NCI-H460 (cell line): Measurements from ENCODE around the gene BRD7. TPM values are rescaled to one million over a fixed set of nuclear protein-coding genes. Genes with fewer than 3 reads are reported as not detected.

Source experiments
- DNase-seq: peaks from one replicate; pipeline ENCODE4 v3.0.0-alpha.2; 2016; ENCODE audit warnings: low read depth; ENCODE audit errors: extremely low read depth
- total RNA-seq: library from RNA; depleted of rRNA; stranded (reverse); fragments of >200 nt; shearing (Covaris generic); gene quantifications from 2 replicates; pipeline ENCODE4 v1.2.3, GENCODE V29; 2014

BRD7 gene
- total RNA-seq, 1 experiment from 2014 or later: 78.0 TPM

- DNase-seq: no peak
These were observed 21.6 kb upstream of the BRD7 start for GRCh38 chr16:50390371-50390771.

GRCh38 chr16:50389900-50390299, 21.1 kb upstream of the BRD7 start:
- DNase-seq: no peak

GRCh38 chr16:50388496-50388895, 19.7 kb upstream of the BRD7 start:
- DNase-seq: no peak

GRCh38 chr16:50386774-50387173, 18.0 kb upstream of the BRD7 start:
- no peak for DNase-seq

GRCh38 chr16:50386139-50386538, 17.4 kb upstream of the BRD7 start:
- DNase-seq: no peak

GRCh38 chr16:50384500-50385135, 15.8 kb upstream of the BRD7 start:
- no peak for DNase-seq

GRCh38 chr16:50381679-50382440, 13.1 kb upstream of the BRD7 start:
- no peak for DNase-seq

GRCh38 chr16:50378417-50378816, 9.6 kb upstream of the BRD7 start:
- no peak for DNase-seq

GRCh38 chr16:50377001-50377400, 8.2 kb upstream of the BRD7 start:
- DNase-seq: no peak

- no peak for DNase-seq
These were observed 5.0 kb upstream of the BRD7 start for GRCh38 chr16:50373780-50374179.

GRCh38 chr16:50373345-50373701, 4.5 kb upstream of the BRD7 start:
- no peak for DNase-seq

- no peak for DNase-seq
These were observed 4.0 kb upstream of the BRD7 start for GRCh38 chr16:50372611-50373344.

- DNase-seq: no peak
These were observed 3.3 kb upstream of the BRD7 start for GRCh38 chr16:50371936-50372595.

- no peak for DNase-seq
These were observed 2.4 kb upstream of the BRD7 start for GRCh38 chr16:50371036-50371716.

GRCh38 chr16:50369133-50369804, 481 bp upstream of the BRD7 start:
- DNase-seq: no peak

- DNase-seq: no peak
These were observed 895 bp downstream of the BRD7 start for GRCh38 chr16:50367777-50368409.

- no peak for DNase-seq
These were observed 2.8 kb downstream of the BRD7 start for GRCh38 chr16:50365791-50366575.

GRCh38 chr16:50363656-50364055, 5.1 kb downstream of the BRD7 start:
- no peak for DNase-seq

GRCh38 chr16:50360779-50361178, 8.0 kb downstream of the BRD7 start:
- DNase-seq: no peak
